Neuron (in vitro differentiated cells): Measurements from ENCODE around the gene SERPINI1.

Source experiments
- H2AFZ ChIP-seq: one replicate; pipeline ENCODE4 v1.6.1; 2013; ENCODE audit warnings: low read depth, mild to moderate bottlenecking, inconsistent platforms, low read length, moderate library complexity
- H3K27me3 ChIP-seq: one replicate; pipeline ENCODE4 v1.6.1; 2013; ENCODE audit warnings: low read length; ENCODE audit not compliant: insufficient read depth
- H3K36me3 ChIP-seq: one replicate; pipeline ENCODE4 v1.6.1; 2013; ENCODE audit warnings: low read length; ENCODE audit not compliant: insufficient read depth
- H3K4me1 ChIP-seq: one replicate; pipeline ENCODE4 v1.6.1; 2013; ENCODE audit warnings: low read length; ENCODE audit not compliant: insufficient read depth
- H3K4me3 ChIP-seq: 2 replicates; pipeline ENCODE4 v1.5.1; 2013; ENCODE audit warnings: mild to moderate bottlenecking, low read length, moderate library complexity
- H3K9me3 ChIP-seq: one replicate; pipeline ENCODE4 v1.6.1; 2013; ENCODE audit warnings: low read length

The SERPINI1 gene

DNA sequence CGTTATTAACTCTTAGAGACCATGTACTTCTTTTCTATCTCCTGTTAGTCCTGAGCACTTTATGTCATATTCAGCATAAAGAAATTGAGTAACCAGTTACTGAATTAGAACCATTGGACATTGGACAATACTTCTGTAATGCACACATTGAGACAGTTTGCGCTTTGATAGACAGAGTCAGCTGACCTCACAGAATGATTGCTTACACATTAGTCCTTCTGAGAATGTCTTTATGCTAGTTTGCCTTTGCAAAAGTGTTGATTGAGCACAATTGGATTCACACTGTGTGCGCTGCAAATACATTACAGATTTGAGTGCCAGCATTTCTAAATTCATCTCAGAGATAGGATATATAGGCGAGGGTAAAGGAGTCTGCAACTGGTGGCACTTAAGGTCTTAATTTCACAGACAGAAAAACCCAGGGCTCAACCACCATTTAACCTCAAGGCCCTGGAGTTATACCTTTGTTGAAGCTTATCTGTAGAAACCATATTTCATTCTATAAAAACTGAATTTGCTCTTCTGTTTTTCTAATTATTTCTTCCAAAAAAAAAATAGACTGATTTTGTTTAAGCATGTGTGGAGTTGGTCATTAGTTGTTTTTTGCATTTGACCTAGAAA lies 3.8 kb downstream of the SERPINI1 start:
- H3K4me1 ChIP-seq: peaks cover 6% of the 10 kb centered on the region
- no peak overlapping the region for H3K4me3 ChIP-seq
- H3K9me3 ChIP-seq: no peaks in the 10 kb centered on the region
- H2AFZ ChIP-seq: no peak overlapping the region
- no peaks in the 10 kb centered on the region for H3K36me3 ChIP-seq
- no peaks in the 10 kb centered on the region for H3K27me3 ChIP-seq

- Histone ChIP-seq H3K27me3 (no peaks in the 10 kb centered on the region), H3K4me3 (no peak overlapping the region), H3K9me3 (no peaks in the 10 kb centered on the region), H3K4me1 (peaks cover 4% of the 10 kb centered on the region), H3K36me3 (no peaks in the 10 kb centered on the region), H2AFZ (no peak overlapping the region)
Measured at GRCh38 chr3:167740961-167741587, 5.6 kb downstream of the SERPINI1 start.

DNA sequence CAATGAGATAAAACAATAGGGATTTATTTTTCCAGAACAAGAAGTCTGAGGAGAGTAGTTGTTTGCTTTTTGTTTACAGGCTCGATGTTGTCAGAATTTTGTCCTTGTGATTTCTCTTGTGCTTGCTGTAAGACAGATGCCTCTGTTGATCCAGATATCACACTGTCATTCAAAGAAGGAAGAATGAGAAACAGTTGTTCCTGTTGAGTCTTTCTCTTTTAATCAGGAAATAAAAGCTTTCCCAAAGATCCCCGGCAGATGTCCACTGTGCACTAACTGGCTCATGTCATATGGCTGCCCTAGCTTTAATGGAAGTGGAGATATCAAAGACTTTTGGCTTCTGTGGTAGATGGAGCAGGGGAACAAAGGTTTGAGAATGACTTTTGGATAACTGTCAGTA lies 6.8 kb downstream of the SERPINI1 start:
- H3K4me3 ChIP-seq: no peak overlapping the region
- no peaks in the 10 kb centered on the region for H3K27me3 ChIP-seq
- no peak overlapping the region for H2AFZ ChIP-seq
- no peaks in the 10 kb centered on the region for H3K9me3 ChIP-seq
- no peaks in the 10 kb centered on the region for H3K36me3 ChIP-seq
- no peaks in the 10 kb centered on the region for H3K4me1 ChIP-seq

DNA sequence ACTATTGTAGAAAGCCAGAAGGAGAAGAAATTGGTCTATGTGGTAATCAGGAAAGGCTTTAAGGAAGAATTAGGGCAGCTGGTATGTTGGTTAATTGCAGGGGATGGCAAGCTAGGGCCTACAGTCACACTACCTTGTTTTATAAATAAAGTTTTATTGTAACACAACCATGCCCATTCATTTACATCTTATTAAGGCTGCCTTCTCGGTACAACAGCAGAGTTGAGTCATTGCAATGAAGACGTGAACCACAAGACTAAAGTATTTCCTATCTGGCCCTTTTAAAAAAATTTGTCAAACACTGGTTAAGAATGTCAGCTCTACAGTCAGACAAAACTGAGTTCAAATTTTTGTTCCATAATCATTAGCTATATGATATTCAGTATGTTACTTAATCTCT lies 8.3 kb downstream of the SERPINI1 start:
- Histone ChIP-seq H3K36me3 (no peaks in the 10 kb centered on the region), H3K4me3 (no peak overlapping the region), H3K27me3 (no peaks in the 10 kb centered on the region), H3K9me3 (no peaks in the 10 kb centered on the region), H2AFZ (no peak overlapping the region), H3K4me1 (no peaks in the 10 kb centered on the region)

DNA sequence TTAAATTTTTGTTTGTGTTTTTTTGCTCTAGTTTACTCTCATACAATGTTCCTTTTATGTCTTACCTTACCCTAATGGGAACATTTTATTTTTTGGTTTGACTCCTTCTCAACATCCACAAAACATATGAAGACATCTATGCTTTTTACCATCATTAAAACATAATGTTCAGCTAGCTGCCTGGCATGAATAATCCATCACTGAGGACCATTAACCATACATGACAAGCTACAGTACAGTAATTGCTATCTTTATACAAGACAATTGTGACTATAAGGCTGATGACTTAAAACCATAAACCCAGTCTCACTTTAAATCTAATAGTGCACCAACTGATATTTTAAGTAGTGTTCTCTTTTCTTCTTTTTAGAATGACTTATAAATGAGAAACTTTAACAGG lies 13.7 kb downstream of the SERPINI1 start:
- Histone ChIP-seq H3K4me3 (no peak overlapping the region), H3K27me3 (no peaks in the 10 kb centered on the region), H3K9me3 (no peaks in the 10 kb centered on the region), H2AFZ (no peak overlapping the region), H3K36me3 (no peaks in the 10 kb centered on the region), H3K4me1 (no peaks in the 10 kb centered on the region)

DNA sequence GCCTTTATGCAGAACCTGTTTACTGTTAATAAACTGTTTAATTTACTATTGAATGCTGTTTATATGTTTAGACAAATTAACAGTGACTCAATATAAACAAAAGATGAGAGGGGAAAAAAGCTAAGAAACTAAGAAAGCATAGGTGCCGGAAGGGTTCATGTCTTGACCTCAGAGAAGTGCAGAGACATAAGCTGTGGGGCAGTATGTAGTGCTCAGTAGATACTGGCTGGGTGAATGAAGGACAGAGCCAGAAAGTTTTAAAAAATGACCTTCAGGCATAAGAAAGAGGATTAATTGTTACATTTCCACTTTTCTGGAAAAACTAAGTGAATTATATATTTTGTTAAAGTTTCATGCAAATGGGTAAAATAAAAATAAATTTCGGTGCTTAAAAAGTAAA lies 14.2 kb downstream of the SERPINI1 start:
- Histone ChIP-seq H2AFZ (no peak overlapping the region), H3K4me3 (no peak overlapping the region), H3K9me3 (no peaks in the 10 kb centered on the region), H3K36me3 (no peaks in the 10 kb centered on the region), H3K27me3 (no peaks in the 10 kb centered on the region), H3K4me1 (no peaks in the 10 kb centered on the region)

- Histone ChIP-seq H3K27me3 (no peaks in the 10 kb centered on the region), H3K4me1 (no peaks in the 10 kb centered on the region), H2AFZ (no peak overlapping the region), H3K9me3 (no peaks in the 10 kb centered on the region), H3K36me3 (no peaks in the 10 kb centered on the region), H3K4me3 (no peak overlapping the region)
Measured at GRCh38 chr3:167750272-167750971, 14.9 kb downstream of the SERPINI1 start.

- Histone ChIP-seq H3K9me3 (no peaks in the 10 kb centered on the region), H2AFZ (no peak overlapping the region), H3K36me3 (no peaks in the 10 kb centered on the region), H3K4me3 (no peak overlapping the region), H3K4me1 (no peaks in the 10 kb centered on the region), H3K27me3 (no peaks in the 10 kb centered on the region)
Measured at GRCh38 chr3:167754049-167754448, 18.5 kb downstream of the SERPINI1 start.

GRCh38 chr3:167761302-167761701 lies 25.8 kb downstream of the SERPINI1 start:
- Histone ChIP-seq H3K4me3 (no peak overlapping the region), H3K36me3 (no peaks in the 10 kb centered on the region), H3K9me3 (peaks cover 3% of the 10 kb centered on the region), H3K27me3 (no peaks in the 10 kb centered on the region), H3K4me1 (no peaks in the 10 kb centered on the region), H2AFZ (no peak overlapping the region)

DNA sequence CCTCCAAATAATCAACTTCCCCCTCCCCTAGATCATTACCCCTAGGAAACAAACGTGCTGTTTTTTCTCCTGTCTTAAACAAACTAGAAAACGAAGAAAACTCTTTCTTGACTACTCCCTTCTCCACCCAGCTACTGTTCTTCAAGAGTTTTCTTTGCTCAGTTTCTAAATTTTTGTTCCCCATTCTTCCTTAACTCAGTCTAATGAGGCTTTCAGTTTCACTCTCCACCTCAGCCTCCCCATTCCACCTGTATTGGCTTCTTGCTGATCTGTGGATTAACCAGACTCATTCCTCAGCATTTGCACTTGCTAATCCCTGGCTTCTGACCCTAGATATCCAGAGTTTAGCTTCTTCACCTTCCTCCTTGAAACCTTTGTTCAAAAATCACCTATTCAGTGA lies 26.8 kb downstream of the SERPINI1 start:
- Histone ChIP-seq H3K27me3 (no peaks in the 10 kb centered on the region), H3K4me3 (no peak overlapping the region), H3K36me3 (no peaks in the 10 kb centered on the region), H3K9me3 (peaks cover 5% of the 10 kb centered on the region), H3K4me1 (no peaks in the 10 kb centered on the region), H2AFZ (no peak overlapping the region)

- Histone ChIP-seq H3K36me3 (no peaks in the 10 kb centered on the region), H3K4me1 (no peaks in the 10 kb centered on the region), H3K4me3 (no peak overlapping the region), H3K9me3 (peaks cover 3% of the 10 kb centered on the region), H3K27me3 (no peaks in the 10 kb centered on the region), H2AFZ (no peak overlapping the region)
Measured at GRCh38 chr3:167772992-167773391, 37.5 kb downstream of the SERPINI1 start.

- Histone ChIP-seq H2AFZ (no peak overlapping the region), H3K4me3 (no peak overlapping the region), H3K27me3 (no peaks in the 10 kb centered on the region), H3K36me3 (no peaks in the 10 kb centered on the region), H3K4me1 (no peaks in the 10 kb centered on the region), H3K9me3 (peaks cover 7% of the 10 kb centered on the region)
Measured at GRCh38 chr3:167773584-167773983, 38.1 kb downstream of the SERPINI1 start.

- Histone ChIP-seq H3K36me3 (no peaks in the 10 kb centered on the region), H3K4me1 (no peaks in the 10 kb centered on the region), H3K9me3 (peaks cover 7% of the 10 kb centered on the region), H3K27me3 (no peaks in the 10 kb centered on the region), H3K4me3 (no peak overlapping the region), H2AFZ (no peak overlapping the region)
Measured at GRCh38 chr3:167776066-167776685, 40.7 kb downstream of the SERPINI1 start.
